ENCODE results near the gene LORICRIN.

The LORICRIN gene

GRCh38 chr1:153233448-153233847 is 26.0 kb upstream of the LORICRIN start:
- TF ChIP-seq CTCF (IDR thresholded peaks at IDR 0.05) = no peak

DNA sequence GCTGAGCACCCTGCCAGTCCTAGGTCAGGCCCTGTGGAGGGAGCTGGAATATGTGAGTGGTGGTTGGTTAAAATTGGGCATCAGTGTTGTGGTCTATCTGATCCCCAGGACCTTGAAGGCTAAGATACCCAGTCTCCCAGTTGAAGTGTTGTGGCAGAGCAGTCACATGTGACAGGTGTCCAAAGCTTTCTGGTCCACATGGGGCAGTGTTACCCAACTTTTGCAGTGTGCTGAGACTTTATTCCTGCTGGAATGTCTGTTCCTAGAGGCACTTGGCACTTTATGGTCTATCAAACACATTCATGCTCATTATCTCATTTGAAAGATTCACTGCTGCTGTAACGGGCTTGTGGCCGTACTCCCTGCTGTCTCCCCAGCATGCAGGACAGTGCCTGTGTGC is 21.0 kb upstream of the LORICRIN start:
- no peak; the same call in 1 of the 2 replicates for TF ChIP-seq CTCF (IDR thresholded peaks at IDR 0.05)

DNA sequence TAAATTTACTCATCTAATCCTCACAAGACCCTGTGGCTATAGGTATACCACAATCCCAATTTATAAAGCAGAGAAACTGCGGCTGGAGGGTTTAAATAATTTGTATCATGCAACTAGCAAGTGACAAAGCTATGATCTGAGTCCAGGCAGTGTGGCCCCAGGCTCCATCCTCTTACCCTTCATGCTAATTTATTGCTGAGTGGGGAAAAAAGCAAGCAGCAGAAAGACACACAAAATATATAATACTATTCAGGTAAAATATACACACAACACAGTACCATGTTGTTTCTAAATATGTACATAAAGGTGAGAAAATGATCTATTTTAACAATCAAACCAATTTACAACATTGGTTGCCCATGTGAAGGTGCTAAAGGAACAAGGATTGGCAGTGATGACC is 17.3 kb upstream of the LORICRIN start:
- TF ChIP-seq CTCF (IDR thresholded peaks at IDR 0.05) = no peak

GRCh38 chr1:153245466-153245865 is 14.0 kb upstream of the LORICRIN start:
- TF ChIP-seq CTCF (IDR thresholded peaks at IDR 0.05) = no peak

DNA sequence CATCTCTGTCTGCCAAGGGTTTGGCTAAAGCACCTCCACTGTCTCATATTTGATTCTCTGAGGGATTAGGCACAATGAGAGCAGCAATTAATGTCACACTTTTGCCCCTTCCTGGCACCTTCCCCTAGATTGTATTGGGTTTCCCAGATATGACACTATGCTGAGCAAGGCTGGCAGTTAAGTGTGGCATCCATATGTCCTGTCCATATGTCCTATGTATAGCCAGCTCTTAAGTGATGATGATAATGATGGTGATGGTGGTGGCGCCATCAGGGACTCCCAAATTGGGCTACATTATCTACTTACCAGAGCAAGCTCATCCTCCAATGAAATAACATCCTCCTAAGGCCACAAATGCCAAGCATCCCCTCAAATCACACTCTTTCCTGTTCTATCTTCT is 13.5 kb upstream of the LORICRIN start:
- TF ChIP-seq CTCF (IDR thresholded peaks at IDR 0.05) = no peak

DNA sequence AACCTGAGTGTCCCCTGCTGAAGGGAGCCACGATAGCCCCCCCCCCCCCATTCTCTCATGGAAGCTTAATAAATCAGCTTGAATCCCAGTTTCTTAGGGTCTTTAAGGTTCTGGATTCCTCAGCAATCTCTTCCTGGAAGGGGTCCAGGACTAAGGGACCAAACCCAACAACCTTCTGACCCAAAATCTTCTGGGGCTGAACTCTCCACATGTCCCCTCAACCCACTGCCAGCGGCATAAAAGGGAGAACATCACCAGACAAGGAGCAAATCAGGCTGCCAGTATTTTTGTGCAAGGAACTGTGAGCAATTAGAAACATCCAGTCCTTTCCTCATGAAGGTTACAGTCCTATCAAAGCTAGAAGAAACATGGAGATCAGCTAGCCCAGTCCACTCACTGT is 12.7 kb upstream of the LORICRIN start:
- TF ChIP-seq CTCF (IDR thresholded peaks at IDR 0.05) = no peak

- no peak for TF ChIP-seq CTCF (IDR thresholded peaks at IDR 0.05)
These were observed 11.2 kb upstream of the LORICRIN start for GRCh38 chr1:153248176-153248879.

GRCh38 chr1:153250166-153250565 is 9.3 kb upstream of the LORICRIN start:
- TF ChIP-seq CTCF (IDR thresholded peaks at IDR 0.05) = no peak

Data from LNCAP (cell line).